WTC11 (cell line): Measurements from ENCODE around the gene MUC2. TPM values are rescaled to one million over a fixed set of nuclear protein-coding genes. Genes with fewer than 3 reads are reported as not detected.

Experiments used
- ATAC-seq: fragments of 200-7000 bp; cut with Tn5 transposase; 2 replicates; pipeline ENCODE4 v1.10.0; 2021; ENCODE audit warnings: mild to moderate bottlenecking, moderate library complexity
- CTCF ChIA-PET: fragments of 300-600 bp; sonication (Branson Sonifier 250); formaldehyde crosslinking; loops from one replicate; lab custom pipeline; 2021; ENCODE audit warnings: antibody characterized with exemption; lab: Charles Lee
- POLR2A ChIA-PET: fragments of 350-600 bp; sonication (Branson Sonifier 250); formaldehyde crosslinking; loops from one replicate; lab custom pipeline; 2021; ENCODE audit warnings: antibody characterized with exemption; lab: Charles Lee
- DNase-seq: peaks from one replicate; pipeline ENCODE4 v3.0.0; 2021; ENCODE audit warnings: low spot score
- H3K27ac Mint-ChIP-seq: 2 replicates; pipeline ENCODE4 v1.8.0; 2021; ENCODE audit warnings: mixed read lengths
- H3K27me3 Mint-ChIP-seq: 2 replicates; pipeline ENCODE4 v1.8.0; 2021; ENCODE audit warnings: low read depth, mild to moderate bottlenecking, moderate library complexity, mixed read lengths
- H3K36me3 Mint-ChIP-seq: 2 replicates; pipeline ENCODE4 v1.8.0; 2021; ENCODE audit warnings: mixed read lengths
- H3K4me1 Mint-ChIP-seq: 2 replicates; pipeline ENCODE4 v1.8.0; 2022; ENCODE audit warnings: mixed read lengths
- H3K4me3 Mint-ChIP-seq: 2 replicates; pipeline ENCODE4 v1.8.0; 2021; ENCODE audit warnings: mild to moderate bottlenecking, moderate library complexity, mixed read lengths
- H3K9me3 Mint-ChIP-seq: 2 replicates; pipeline ENCODE4 v1.8.0; 2021; ENCODE audit warnings: mixed read lengths
- AR ChIP-seq: fragments of 250-450 bp; sonication (Bioruptor Pico); IDR thresholded peaks from 2 replicates; pipeline ENCODE4 v1.9.0; 2021; ENCODE audit warnings: mild to moderate bottlenecking
- ERG ChIP-seq: fragments of 250-450 bp; sonication (Bioruptor Pico); IDR thresholded peaks from 2 replicates; pipeline ENCODE4 v1.8.0; 2021; ENCODE audit warnings: mild to moderate bottlenecking
- FOXJ3 ChIP-seq: sonication (generic); formaldehyde crosslinking; IDR thresholded peaks from 2 replicates; pipeline ENCODE4 v1.9.0; 2021; ENCODE audit warnings: missing genetic modification reagents, mild to moderate bottlenecking, borderline replicate concordance
- FOXK1 ChIP-seq: sonication (generic); formaldehyde crosslinking; IDR thresholded peaks from 2 replicates; pipeline ENCODE4 v1.8.0; 2022; ENCODE audit warnings: mild to moderate bottlenecking, moderate library complexity, missing genetic modification reagents
- HMGA2 ChIP-seq: fragments of 250-450 bp; sonication (Bioruptor Pico); IDR thresholded peaks from 2 replicates; pipeline ENCODE4 v1.4.0; 2021; ENCODE audit warnings: mild to moderate bottlenecking, moderate library complexity
- MXD4 ChIP-seq: fragments of 250-450 bp; sonication (Bioruptor Pico); IDR thresholded peaks from 2 replicates; pipeline ENCODE4 v1.8.0; 2021; ENCODE audit warnings: mild to moderate bottlenecking, moderate library complexity, borderline replicate concordance
- PRDM15 ChIP-seq: sonication (generic); formaldehyde crosslinking; IDR thresholded peaks from 2 replicates; pipeline ENCODE4 v1.8.0; 2022; ENCODE audit warnings: missing genetic modification reagents
- ZNF532 ChIP-seq: fragments of 250-450 bp; sonication (Bioruptor Pico); IDR thresholded peaks from 2 replicates; pipeline ENCODE4 v1.9.0; 2021; ENCODE audit warnings: mild to moderate bottlenecking, borderline replicate concordance
- total RNA-seq: library from RNA; stranded (reverse); gene quantifications from 3 replicates; pipeline ENCODE4 v1.2.3, GENCODE V29; 2021
- TF ChIP-seq, protein P1 (sequence below): sonication (generic); formaldehyde crosslinking; IDR thresholded peaks from 2 replicates; pipeline ENCODE4 v1.8.0; 2023; ENCODE audit warnings: mild to moderate bottlenecking, missing genetic modification reagents
- TF ChIP-seq, protein P2 (sequence below): sonication (generic); formaldehyde crosslinking; IDR thresholded peaks from 2 replicates; pipeline ENCODE4 v1.8.1; 2023; ENCODE audit warnings: mild to moderate bottlenecking, missing genetic modification reagents, moderate library complexity

Gene MUC2
- total RNA-seq, 1 experiment from 2014 or later, result 0.22 TPM

DNA sequence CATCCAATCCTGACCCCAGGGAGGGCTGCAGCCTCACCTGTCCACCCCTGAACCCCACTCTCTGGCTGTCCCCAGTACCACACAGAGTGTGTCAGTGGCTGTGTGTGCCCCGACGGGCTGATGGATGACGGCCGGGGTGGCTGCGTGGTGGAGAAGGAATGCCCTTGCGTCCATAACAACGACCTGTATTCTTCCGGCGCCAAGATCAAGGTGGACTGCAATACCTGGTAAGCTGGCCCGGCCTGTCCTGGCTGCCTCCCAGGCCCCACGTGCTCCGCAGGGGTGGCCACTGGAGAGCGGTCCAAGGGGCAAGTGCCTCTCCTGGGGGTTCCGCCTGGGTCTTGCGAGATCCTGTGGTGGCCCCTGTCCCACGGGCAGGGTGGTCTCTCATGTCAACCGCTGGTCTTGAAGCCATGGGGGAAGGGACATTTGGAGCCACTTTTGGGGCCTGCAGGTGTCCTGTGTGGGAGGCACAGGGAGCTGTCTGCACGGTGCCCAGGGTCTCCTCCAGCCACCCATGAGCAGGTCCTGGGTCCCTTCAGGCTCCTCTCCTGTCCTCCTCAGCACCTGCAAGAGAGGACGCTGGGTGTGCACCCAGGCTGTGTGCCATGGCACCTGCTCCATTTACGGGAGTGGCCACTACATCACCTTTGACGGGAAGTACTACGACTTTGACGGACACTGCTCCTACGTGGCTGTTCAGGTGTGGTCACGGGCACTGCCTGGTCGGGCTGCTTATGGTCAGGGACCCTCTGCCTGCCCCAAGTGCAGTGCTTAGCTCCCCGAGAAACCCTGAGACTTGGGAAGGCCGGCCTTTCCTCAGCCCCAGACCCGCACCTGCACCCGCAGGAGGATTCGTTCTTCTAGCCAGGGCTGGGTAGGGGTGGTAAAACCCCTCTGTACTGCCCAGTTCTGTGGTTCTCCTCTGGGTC, 11.8 kb downstream of the MUC2 start:
- Mint-ChIP-seq H3K27ac (no peak overlapping the region), H3K36me3 (peaks cover 6% of the 10 kb centered on the region; the same call in 1 of the 2 replicates), H3K9me3 (peaks cover 8% of the 10 kb centered on the region), H3K4me3 (no peak overlapping the region), H3K4me1 (no peaks in the 10 kb centered on the region), H3K27me3 (no peaks in the 10 kb centered on the region; the same call in none of the 2 replicates)
- TF ChIP-seq ERG (CRISPR knock-in tag), result no peak
- ChIA-PET POLR2A (no interaction called here), CTCF (no interaction called here)
- ATAC-seq (no peak), DNase-seq (peak; percentile 5)

GRCh38 chr11:1087279-1087960, 12.7 kb downstream of the MUC2 start:
- DNase-seq, result no peak
- no peak overlapping the region for H3K4me3 Mint-ChIP-seq

More at GRCh38 chr11:1087279-1087960, 12.7 kb downstream of the MUC2 start:
- Mint-ChIP-seq H3K27me3 (no peaks in the 10 kb centered on the region; the same call in none of the 2 replicates), H3K4me1 (no peaks in the 10 kb centered on the region), H3K9me3 (peaks cover 13% of the 10 kb centered on the region), H3K36me3 (peaks cover 8% of the 10 kb centered on the region; the same call in 1 of the 2 replicates), H3K27ac (no peak overlapping the region)
- ChIA-PET CTCF (no interaction called here), POLR2A (no interaction called here)
- ATAC-seq, result no peak
- TF ChIP-seq PRDM15 (CRISPR knock-in tag), result no peak
- TF ChIP-seq ZNF532 (CRISPR knock-in tag), result no peak
- TF ChIP-seq, protein P1, sequence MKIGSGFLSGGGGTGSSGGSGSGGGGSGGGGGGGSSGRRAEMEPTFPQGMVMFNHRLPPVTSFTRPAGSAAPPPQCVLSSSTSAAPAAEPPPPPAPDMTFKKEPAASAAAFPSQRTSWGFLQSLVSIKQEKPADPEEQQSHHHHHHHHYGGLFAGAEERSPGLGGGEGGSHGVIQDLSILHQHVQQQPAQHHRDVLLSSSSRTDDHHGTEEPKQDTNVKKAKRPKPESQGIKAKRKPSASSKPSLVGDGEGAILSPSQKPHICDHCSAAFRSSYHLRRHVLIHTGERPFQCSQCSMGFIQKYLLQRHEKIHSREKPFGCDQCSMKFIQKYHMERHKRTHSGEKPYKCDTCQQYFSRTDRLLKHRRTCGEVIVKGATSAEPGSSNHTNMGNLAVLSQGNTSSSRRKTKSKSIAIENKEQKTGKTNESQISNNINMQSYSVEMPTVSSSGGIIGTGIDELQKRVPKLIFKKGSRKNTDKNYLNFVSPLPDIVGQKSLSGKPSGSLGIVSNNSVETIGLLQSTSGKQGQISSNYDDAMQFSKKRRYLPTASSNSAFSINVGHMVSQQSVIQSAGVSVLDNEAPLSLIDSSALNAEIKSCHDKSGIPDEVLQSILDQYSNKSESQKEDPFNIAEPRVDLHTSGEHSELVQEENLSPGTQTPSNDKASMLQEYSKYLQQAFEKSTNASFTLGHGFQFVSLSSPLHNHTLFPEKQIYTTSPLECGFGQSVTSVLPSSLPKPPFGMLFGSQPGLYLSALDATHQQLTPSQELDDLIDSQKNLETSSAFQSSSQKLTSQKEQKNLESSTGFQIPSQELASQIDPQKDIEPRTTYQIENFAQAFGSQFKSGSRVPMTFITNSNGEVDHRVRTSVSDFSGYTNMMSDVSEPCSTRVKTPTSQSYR (CRISPR knock-in tag), result no peak
- TF ChIP-seq FOXJ3, result no peak
- TF ChIP-seq, protein P2, sequence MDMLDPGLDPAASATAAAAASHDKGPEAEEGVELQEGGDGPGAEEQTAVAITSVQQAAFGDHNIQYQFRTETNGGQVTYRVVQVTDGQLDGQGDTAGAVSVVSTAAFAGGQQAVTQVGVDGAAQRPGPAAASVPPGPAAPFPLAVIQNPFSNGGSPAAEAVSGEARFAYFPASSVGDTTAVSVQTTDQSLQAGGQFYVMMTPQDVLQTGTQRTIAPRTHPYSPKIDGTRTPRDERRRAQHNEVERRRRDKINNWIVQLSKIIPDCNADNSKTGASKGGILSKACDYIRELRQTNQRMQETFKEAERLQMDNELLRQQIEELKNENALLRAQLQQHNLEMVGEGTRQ (CRISPR knock-in tag), result no peak
- TF ChIP-seq MXD4 (CRISPR knock-in tag), result no peak
- TF ChIP-seq AR, result no peak
- no peak for TF ChIP-seq FOXK1 (CRISPR knock-in tag)
- TF ChIP-seq ERG (CRISPR knock-in tag), result no peak
- no peak for TF ChIP-seq HMGA2 (CRISPR knock-in tag)
